Activated CD4-positive, alpha-beta T cell treated with anti-CD3 and anti-CD28 coated beads for 4 hours (primary cell): ENCODE measurements around the gene PARD3B.

Experiments
- DNase-seq, 2 donors: peaks; one replicate each; pipeline ENCODE4 v3.0.0-alpha.2; 2020

The PARD3B gene

GRCh38 chr2:204909791-204910190, 364.5 kb downstream of the PARD3B start:
- DNase-seq: no peak

DNA sequence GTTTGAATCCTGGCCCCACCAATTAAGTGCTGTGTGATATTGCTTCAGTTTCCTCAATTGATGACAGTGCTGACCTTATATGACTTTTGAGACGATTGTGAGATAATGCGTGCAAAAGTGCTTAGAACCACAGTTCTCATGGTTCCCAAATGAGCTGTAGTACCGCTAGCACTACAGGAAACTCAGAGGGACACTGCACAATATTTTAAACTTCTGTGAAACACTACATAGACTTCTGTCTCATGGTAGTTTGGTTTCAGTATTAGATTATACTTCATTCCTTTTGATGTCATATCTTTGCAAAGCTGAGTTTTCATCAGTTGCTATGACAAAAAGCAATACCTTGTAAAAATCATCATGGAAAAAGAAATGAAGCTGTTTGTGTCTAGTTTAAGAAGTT, 368.0 kb downstream of the PARD3B start:
- no peak for DNase-seq

- no peak for DNase-seq
Measured at GRCh38 chr2:204913854-204914464, 368.7 kb downstream of the PARD3B start.

- no peak for DNase-seq
Measured at GRCh38 chr2:204914708-204915107, 369.4 kb downstream of the PARD3B start.

- DNase-seq: no peak
Measured at GRCh38 chr2:204917089-204917701, 371.9 kb downstream of the PARD3B start.

DNA sequence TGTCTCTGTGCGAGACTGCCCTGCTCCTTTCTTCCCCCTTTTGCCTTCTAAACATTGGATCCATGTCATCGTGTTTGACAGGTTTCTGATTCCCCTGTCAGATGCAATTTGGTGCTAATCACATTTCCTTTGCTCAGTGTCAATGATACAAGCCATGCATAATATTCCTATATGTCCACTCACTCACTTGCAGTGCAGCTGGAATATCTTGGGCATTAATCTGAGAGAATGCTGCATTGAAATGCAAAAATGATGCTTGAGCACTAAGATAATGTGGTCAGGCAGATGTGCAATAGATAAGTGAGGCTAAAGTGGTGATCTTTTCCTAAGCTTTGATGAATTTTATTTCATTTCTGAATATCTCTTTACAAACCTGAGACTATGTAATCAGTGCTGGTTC, 375.5 kb downstream of the PARD3B start:
- DNase-seq: no peak

- no peak for DNase-seq
Measured at GRCh38 chr2:204923957-204924356, 378.7 kb downstream of the PARD3B start.

DNA sequence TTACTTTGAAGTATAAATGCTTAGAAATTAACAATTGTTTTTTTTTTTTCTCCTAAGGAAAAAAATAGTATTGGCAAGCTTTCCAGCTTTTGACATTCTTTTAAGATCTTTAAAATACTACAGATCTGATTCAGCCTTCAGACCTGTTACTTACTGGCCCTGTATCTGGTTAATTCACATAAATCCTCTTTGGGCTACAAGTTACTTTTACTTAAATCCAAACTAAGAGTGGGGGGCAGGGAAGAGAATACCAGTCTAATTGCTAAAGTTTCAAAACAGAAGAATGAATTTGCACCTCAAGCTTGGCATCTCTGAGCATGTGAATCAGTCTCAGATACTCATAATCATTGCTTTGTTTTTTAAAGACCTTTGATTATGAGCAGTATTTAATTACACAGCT, 386.3 kb downstream of the PARD3B start:
- no peak for DNase-seq

GRCh38 chr2:204933735-204934374, 388.6 kb downstream of the PARD3B start:
- no peak for DNase-seq

GRCh38 chr2:204944927-204945326, 399.7 kb downstream of the PARD3B start:
- DNase-seq: no peak

- no peak for DNase-seq
Measured at GRCh38 chr2:204945376-204945775, 400.1 kb downstream of the PARD3B start.

GRCh38 chr2:204946892-204947291, 401.6 kb downstream of the PARD3B start:
- DNase-seq: no peak

GRCh38 chr2:204947405-204947804, 402.1 kb downstream of the PARD3B start:
- DNase-seq: no peak

DNA sequence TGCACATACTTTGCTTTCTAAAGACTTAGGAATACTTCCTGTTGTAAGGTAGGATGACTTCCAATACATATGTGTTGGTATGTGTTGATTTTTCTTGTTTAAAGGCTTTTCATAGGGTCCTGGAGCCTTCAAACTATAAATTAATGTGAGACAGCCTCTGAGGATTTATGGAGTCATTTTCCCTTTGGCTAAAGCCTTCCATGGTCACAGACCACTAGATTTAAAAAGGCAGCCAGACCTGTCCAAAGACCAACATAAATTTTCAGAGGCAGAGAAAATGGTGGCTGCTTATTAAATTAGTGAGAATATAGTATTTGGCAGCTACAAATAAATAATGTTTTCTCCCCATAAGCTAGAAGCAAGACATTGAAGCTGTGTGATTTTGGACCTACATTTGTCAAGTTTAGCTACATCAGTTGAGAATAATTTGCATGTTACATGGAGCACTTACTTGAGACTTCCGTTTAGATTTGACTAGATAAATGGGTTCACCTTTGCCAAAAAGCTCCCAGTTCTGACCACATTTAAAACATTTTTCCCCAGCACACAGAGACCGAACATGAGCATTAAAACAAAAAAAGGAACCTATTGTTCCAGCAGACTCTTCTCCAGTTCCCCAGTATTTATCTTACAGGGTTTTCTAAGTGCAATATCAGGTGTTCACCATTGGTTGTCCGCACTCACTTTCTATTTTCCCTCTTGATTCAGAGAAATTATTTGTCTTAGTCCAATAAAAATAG, 402.9 kb downstream of the PARD3B start:
- no peak for DNase-seq

DNA sequence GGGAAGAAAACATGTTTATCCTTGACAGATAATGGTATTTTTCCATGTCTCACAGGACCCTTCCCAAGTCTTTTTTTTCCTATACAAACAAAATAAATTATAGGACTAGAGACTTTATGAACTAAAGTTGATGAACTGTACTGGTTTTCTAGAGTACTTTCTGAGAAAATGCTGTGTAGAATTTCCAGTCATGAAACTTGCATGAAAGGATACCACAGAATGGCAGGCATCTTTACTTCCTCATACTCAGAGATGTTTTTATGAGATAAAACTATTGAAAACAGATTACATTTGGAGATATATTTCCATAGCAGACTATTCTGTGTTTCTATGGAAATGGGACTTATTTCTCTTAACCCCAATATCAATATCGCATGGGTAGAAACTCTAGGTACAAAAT, 403.5 kb downstream of the PARD3B start:
- DNase-seq: no peak

- DNase-seq: no peak
Measured at GRCh38 chr2:204950695-204951346, 405.5 kb downstream of the PARD3B start.

GRCh38 chr2:204958371-204958770, 413.1 kb downstream of the PARD3B start:
- DNase-seq: no peak

GRCh38 chr2:204964414-204964813, 419.1 kb downstream of the PARD3B start:
- DNase-seq: no peak

GRCh38 chr2:204966245-204966644, 421.0 kb downstream of the PARD3B start:
- DNase-seq: no peak

DNA sequence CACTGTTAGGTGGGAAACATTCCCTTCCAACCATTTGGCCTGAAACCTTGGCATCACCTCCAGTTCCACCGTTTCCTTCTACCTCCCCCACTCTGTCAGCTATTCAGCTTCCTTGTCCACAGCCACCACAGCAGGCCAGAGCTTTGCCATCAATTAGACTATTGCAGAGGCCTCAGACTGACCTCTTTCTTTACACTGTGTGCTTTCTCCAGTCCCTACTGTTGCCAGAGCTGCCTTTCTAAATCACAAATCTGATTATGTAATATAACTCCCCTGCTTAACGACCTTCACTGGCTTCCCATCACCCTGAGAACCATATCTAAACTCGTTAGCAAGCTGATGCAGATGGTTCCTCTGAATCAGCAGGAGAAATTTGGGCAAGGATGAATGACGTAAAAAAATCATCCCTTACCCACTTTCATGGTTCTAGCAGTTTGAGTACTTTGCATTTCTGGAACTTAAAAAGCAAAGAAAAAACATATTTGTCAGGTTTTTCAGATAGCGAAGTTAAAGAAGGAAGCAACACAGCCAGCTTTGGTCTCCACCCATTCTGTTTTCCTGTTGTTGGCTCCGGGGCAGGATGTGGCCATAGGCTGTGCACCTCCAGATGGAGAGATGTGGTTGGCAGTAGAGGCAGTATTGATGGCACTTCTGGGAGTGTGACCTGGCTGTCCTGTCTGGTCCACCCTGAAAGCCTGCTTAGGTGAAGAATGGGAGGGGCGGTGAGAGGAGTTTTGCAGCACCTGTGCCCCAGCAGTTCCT, 422.1 kb downstream of the PARD3B start:
- DNase-seq: peak; percentile 15 to 38

DNA sequence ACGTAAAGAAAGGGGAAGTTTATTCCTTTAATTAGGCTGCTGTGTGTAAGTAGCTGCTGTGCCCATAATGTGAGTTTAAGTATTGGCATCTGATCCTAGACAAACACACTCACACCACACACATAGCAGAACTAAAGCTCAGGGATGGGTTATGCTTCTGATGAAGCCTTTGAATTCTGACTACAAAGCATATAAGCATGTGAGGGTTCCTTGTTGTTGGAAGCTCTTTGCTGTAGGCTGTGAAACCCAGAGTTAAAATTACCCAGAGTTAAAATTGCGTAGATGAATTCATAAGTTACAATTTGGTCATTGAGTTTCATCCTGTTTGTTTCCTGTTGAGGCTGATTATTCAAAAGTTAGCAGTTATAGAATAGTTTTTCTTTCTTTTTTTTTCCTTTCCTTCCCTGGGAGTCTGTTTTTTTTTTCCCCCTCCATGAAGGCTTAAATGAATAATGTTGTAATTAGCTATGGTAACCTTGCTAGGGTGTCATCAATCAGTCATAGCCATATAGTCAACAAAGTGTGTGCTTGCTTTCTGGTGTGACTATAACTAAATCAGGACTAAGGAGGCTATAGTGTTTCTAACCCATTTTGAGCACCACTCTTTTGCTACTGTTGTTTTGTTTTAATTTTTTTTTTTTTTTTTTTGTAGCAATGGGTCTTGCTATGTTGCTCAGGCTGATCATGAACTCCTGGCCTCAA, 426.1 kb downstream of the PARD3B start:
- DNase-seq: no peak

GRCh38 chr2:204972161-204972560, 426.9 kb downstream of the PARD3B start:
- no peak for DNase-seq
